22Rv1 (cell line): ENCODE measurements around the gene BRCA1.
"Not testable (repeated sequence)": the region's sequence is repeated elsewhere in the genome, so short reads cannot be mapped to it uniquely, and the experiment has no call there.

Source experiments
- ZFX ChIP-seq: fragments of 450-650 bp; IDR thresholded peaks from 2 replicates; pipeline ENCODE4 v1.6.1; 2017; ENCODE audit warnings: antibody characterized with exemption, borderline replicate concordance
- TF ChIP-seq, protein P1 (sequence below): fragments of 450-650 bp; IDR thresholded peaks from 2 replicates; pipeline ENCODE4 v1.5.1; 2017; ENCODE audit warnings: mild to moderate bottlenecking

DNA sequence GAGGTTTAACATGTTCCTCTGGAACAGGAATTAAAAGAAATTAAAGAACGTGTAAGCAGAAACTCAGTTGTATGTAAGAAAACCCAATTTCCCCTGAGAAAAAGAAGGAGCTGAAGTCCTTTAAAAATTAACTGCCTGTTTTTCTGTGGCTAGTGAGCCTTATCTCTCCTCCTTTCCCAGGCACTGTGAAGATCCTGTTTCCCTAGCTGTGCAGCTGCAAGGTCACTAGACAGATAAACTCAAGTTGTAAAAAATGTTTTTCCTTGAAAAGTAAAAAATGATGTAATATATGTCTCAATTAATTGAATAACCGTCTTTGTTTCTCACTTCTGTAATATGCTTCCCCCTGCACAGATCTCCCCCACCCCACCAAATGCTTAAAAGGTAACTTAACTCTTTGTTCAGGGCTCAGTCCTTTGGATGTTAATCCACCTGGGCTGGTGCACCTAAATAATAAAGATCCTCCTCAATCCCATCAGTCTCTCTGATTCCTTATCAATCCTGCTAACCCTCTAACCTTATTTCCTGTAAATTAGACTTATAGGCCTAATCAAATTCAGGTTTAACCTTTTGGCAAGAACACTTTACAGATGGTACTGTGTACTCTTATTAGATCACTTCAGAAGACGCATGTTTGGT, 28.2 kb upstream of the BRCA1 start:
- TF ChIP-seq, protein P1, sequence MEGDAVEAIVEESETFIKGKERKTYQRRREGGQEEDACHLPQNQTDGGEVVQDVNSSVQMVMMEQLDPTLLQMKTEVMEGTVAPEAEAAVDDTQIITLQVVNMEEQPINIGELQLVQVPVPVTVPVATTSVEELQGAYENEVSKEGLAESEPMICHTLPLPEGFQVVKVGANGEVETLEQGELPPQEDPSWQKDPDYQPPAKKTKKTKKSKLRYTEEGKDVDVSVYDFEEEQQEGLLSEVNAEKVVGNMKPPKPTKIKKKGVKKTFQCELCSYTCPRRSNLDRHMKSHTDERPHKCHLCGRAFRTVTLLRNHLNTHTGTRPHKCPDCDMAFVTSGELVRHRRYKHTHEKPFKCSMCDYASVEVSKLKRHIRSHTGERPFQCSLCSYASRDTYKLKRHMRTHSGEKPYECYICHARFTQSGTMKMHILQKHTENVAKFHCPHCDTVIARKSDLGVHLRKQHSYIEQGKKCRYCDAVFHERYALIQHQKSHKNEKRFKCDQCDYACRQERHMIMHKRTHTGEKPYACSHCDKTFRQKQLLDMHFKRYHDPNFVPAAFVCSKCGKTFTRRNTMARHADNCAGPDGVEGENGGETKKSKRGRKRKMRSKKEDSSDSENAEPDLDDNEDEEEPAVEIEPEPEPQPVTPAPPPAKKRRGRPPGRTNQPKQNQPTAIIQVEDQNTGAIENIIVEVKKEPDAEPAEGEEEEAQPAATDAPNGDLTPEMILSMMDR, result not testable (repeated sequence)
- not testable (repeated sequence) for TF ChIP-seq ZFX
